SK-N-MC (cell line): ENCODE measurements around the gene PDK2.

Experiments used
- DNase-seq: peaks from one replicate; pipeline ENCODE4 v3.0.0-alpha.2; 2011; ENCODE audit warnings: low read depth, low spot score
- H3K27ac ChIP-seq: fragments of 200-600 bp; sonication (generic); 2 replicates; pipeline ENCODE4 v1.5.1; 2016; ENCODE audit warnings: mixed run types
- H3K36me3 ChIP-seq: fragments of 200-600 bp; sonication (generic); 2 replicates; pipeline ENCODE4 v1.6.1; 2017; ENCODE audit warnings: antibody characterized with exemption, low read length, mixed read lengths; ENCODE audit not compliant: insufficient read depth
- H3K4me3 ChIP-seq: fragments of 200-600 bp; sonication (generic); 2 replicates; pipeline ENCODE4 v1.5.1; 2016
- H3K9ac ChIP-seq: fragments of 200-600 bp; sonication (generic); 2 replicates; pipeline ENCODE4 v1.8.0; 2017; ENCODE audit warnings: mixed run types, mixed read lengths; ENCODE audit not compliant: insufficient read length
- H3K9me3 ChIP-seq: fragments of 200-600 bp; sonication (generic); 2 replicates; pipeline ENCODE4 v1.6.1; 2017; ENCODE audit warnings: low read depth, mild to moderate bottlenecking, antibody characterized with exemption, low read length, moderate library complexity, mixed read lengths
- EZH2 ChIP-seq: fragments of 200-600 bp; sonication (generic); IDR thresholded peaks from one replicate; pipeline ENCODE4 v1.6.1; 2017; ENCODE audit warnings: antibody characterized with exemption
- FOXP2 ChIP-seq: optimal IDR thresholded peaks from 2 replicates; pipeline ENCODE3; 2011; ENCODE audit warnings: mild to moderate bottlenecking, moderate library complexity; ENCODE audit not compliant: insufficient read depth; ENCODE audit errors: extremely low read length, control extremely low read depth
- POLR2AphosphoS5 ChIP-seq: IDR thresholded peaks from 2 replicates; pipeline ENCODE4 v1.6.1; 2012; ENCODE audit warnings: mild to moderate bottlenecking, low read depth, low read length, borderline replicate concordance

PDK2 gene

GRCh38 chr17:50148226-50149090 lies 53.3 kb downstream of the PDK2 start:
- H3K4me3 ChIP-seq = peak overlapping the region; percentile 100
- TF ChIP-seq POLR2AphosphoS5 (no peak), FOXP2 (no peak), EZH2 (no peak)
- H3K9ac ChIP-seq = peak overlapping the region; percentile 61
- no peak for DNase-seq
- H3K36me3 ChIP-seq = peaks cover 21% of the 10 kb centered on the region; the same call in 1 of the 2 replicates
- no peaks in the 10 kb centered on the region for H3K9me3 ChIP-seq
- H3K27ac ChIP-seq = peak overlapping the region; percentile 31; the same call in 1 of the 2 replicates

- H3K4me3 ChIP-seq = peak overlapping the region; percentile 100
- no peak for DNase-seq
- TF ChIP-seq FOXP2 (no peak), EZH2 (no peak), POLR2AphosphoS5 (0 out of 2 replicates have a peak, but pooled peaks have one; percentile 17)
- H3K36me3 ChIP-seq = peaks cover 15% of the 10 kb centered on the region; the same call in 1 of the 2 replicates
- H3K27ac ChIP-seq = peak overlapping the region; percentile 60; the same call in 1 of the 2 replicates
- no peaks in the 10 kb centered on the region for H3K9me3 ChIP-seq
- H3K9ac ChIP-seq = peak overlapping the region; percentile 91
Observed at GRCh38 chr17:50149091-50149416, 53.9 kb downstream of the PDK2 start.

GRCh38 chr17:50149417-50150353 lies 54.5 kb downstream of the PDK2 start:
- DNase-seq = no peak
- Histone ChIP-seq H3K27ac (peak overlapping the region; percentile 60; the same call in 1 of the 2 replicates), H3K4me3 (peak overlapping the region; percentile 100), H3K9me3 (no peaks in the 10 kb centered on the region), H3K36me3 (peaks cover 9% of the 10 kb centered on the region; the same call in 1 of the 2 replicates), H3K9ac (peak overlapping the region; percentile 91)
- no peak; the same call in 1 of the 2 replicates for TF ChIP-seq POLR2AphosphoS5
- TF ChIP-seq EZH2 = no peak

GRCh38 chr17:50150354-50151040 lies 55.3 kb downstream of the PDK2 start, which contains the start of gene PPP1R9B:
TSS of gene PPP1R9B (minus strand) at chr17:50150677. CDS start at chr17:50150513, 164 bp downstream.
- peak within 1 kb of the TSS; percentile 100 for H3K4me3 ChIP-seq
- no peak for DNase-seq
- no peak for TF ChIP-seq FOXP2
- no peak for TF ChIP-seq POLR2AphosphoS5
- no peak for TF ChIP-seq EZH2
- H3K27ac ChIP-seq = peak within 1 kb of the TSS; percentile 89
- H3K9me3 ChIP-seq = no peaks in the 10 kb centered on the region
- H3K9ac ChIP-seq = peak within 1 kb of the TSS; percentile 91
- H3K36me3 ChIP-seq = peaks cover 1% of the 10 kb centered on the region; the same call in 1 of the 2 replicates

- Histone ChIP-seq H3K9me3 (no peaks in the 10 kb centered on the region), H3K9ac (peak overlapping the region; percentile 91), H3K36me3 (no peaks in the 10 kb centered on the region), H3K4me3 (peak overlapping the region; percentile 100), H3K27ac (peak overlapping the region; percentile 89)
- TF ChIP-seq POLR2AphosphoS5 (peak; percentile 57), FOXP2 (no peak), EZH2 (no peak)
- DNase-seq = no peak
Observed at GRCh38 chr17:50151041-50151936, 56.1 kb downstream of the PDK2 start.

DNA sequence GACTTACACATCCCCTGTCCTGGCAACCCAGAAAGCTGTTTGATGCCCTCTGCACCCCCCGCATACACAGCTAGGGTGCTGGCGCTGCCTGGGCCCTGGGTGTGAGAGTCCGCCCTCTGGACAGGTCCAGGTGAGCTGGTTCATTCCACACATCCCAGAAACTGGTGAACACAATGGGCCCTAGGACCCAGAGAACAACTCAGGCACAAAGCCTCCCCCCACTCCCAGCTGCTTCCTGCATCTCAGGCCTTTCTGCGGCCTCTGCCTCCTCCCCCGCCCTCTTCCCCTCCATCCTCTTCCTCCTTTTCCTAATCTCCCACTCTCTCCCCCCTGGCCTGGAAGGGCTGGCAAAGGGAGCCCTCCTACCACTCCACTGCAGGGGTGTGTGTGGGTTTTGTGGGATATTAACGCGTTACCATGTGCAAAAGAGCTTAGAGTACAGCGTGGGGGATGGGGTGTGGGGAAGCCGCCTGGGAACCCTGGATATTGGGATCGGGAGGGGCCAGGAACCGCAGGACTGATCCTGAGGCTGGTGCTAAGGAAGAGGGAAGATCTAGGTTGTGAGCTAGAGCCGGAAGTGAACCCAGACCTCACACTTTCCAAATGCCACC lies 56.9 kb downstream of the PDK2 start:
- Histone ChIP-seq H3K9ac (peak overlapping the region; percentile 70), H3K4me3 (peak overlapping the region; percentile 100), H3K36me3 (no peaks in the 10 kb centered on the region), H3K9me3 (no peaks in the 10 kb centered on the region), H3K27ac (peak overlapping the region; percentile 89)
- TF ChIP-seq FOXP2 = no peak
- TF ChIP-seq POLR2AphosphoS5 = peak; percentile 41; the same call in 1 of the 2 replicates
- no peak for TF ChIP-seq EZH2
- no peak for DNase-seq

- DNase-seq = no peak
- H3K4me3 ChIP-seq = peak overlapping the region; percentile 100
- H3K9ac ChIP-seq = no peak overlapping the region
- H3K27ac ChIP-seq = peak overlapping the region; percentile 89
- no peaks in the 10 kb centered on the region for H3K36me3 ChIP-seq
- TF ChIP-seq POLR2AphosphoS5 (no peak), EZH2 (no peak), FOXP2 (no peak)
- no peaks in the 10 kb centered on the region for H3K9me3 ChIP-seq
Observed at GRCh38 chr17:50152736-50153135, 57.6 kb downstream of the PDK2 start.
